Ovary (tissue), 3 donors: ENCODE results near the gene HILPDA.

Experiments
- EP300 ChIP-seq: sonication (generic); formaldehyde crosslinking; IDR thresholded peaks from one replicate; pipeline ENCODE4 v1.6.1; 2017; ENCODE audit warnings: antibody characterized with exemption
- POLR2A ChIP-seq: fragments of 450-650 bp; IDR thresholded peaks from one replicate; pipeline ENCODE4 v1.6.1; 2017; ENCODE audit warnings: antibody characterized with exemption, mild to moderate bottlenecking, moderate library complexity
- TF ChIP-seq, protein P1 (sequence below), 3 donors: fragments of 450-650 bp in 2 of 3; fragments of 200-600 bp in 1 of 3; IDR thresholded peaks; one replicate each; pipeline versions ENCODE4 v1.5.1 to v1.8.0; 2016 to 2022; ENCODE audit warnings: antibody characterized with exemption in 3 of 3, mild to moderate bottlenecking in 1 of 3
- donor health status: DM: no; HTN: no; CAD: no.

DNA sequence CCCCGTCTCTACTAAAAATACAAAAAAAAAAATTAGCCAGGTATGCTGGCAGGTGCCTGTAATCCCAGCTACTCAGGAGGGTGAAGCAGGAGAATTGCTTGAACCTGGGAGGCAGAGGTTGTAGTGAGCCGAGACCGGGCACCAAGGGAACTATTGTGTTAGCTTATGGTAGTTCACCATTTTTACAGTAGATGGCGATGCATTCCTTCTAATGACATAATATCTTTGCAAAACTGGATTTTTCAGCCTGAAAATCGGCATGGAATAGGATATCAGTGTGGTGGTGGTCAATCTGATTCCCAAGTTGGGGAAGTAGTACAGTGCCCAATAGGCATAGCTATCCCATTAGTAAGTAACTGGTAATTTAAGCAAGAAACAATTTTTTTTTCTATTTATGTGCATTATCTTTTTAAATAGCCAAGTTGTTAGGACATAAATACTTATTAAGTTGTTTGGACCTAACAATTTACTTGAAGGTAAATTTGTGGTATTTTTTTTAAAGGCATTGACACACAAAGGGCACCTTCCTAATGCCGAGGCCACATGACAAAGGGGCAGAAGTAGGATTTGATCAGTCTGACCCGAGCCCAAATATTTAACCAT is 28.3 kb upstream of the HILPDA start:
- TF ChIP-seq EP300: no peak
- TF ChIP-seq, protein P1, sequence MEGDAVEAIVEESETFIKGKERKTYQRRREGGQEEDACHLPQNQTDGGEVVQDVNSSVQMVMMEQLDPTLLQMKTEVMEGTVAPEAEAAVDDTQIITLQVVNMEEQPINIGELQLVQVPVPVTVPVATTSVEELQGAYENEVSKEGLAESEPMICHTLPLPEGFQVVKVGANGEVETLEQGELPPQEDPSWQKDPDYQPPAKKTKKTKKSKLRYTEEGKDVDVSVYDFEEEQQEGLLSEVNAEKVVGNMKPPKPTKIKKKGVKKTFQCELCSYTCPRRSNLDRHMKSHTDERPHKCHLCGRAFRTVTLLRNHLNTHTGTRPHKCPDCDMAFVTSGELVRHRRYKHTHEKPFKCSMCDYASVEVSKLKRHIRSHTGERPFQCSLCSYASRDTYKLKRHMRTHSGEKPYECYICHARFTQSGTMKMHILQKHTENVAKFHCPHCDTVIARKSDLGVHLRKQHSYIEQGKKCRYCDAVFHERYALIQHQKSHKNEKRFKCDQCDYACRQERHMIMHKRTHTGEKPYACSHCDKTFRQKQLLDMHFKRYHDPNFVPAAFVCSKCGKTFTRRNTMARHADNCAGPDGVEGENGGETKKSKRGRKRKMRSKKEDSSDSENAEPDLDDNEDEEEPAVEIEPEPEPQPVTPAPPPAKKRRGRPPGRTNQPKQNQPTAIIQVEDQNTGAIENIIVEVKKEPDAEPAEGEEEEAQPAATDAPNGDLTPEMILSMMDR (IDR thresholded peaks at IDR 0.05): peak; percentile 51 to 94 (median 84)
- no peak for TF ChIP-seq POLR2A
